Uterus (tissue), 2 donors: ENCODE measurements around the gene KRTAP10-9.

ENCODE experiments used
- POLR2A ChIP-seq, 2 donors: fragments of 450-650 bp; IDR thresholded peaks; one replicate each; pipeline ENCODE4 v1.6.1; 2016; ENCODE audit warnings: antibody characterized with exemption in 2 of 2, mild to moderate bottlenecking in 1 of 2, moderate library complexity in 1 of 2
- TF ChIP-seq, protein P1 (sequence below), 4 experiments: fragments of 200-600 bp in 2 of 4; fragments of 450-650 bp in 2 of 4; sonication (generic) in 2 of 4; IDR thresholded peaks; one replicate each; pipeline ENCODE4 v1.5.1; 2016 to 2019; ENCODE audit warnings: antibody characterized with exemption in 4 of 4, mild to moderate bottlenecking in 2 of 4, moderate library complexity in 1 of 4

- TF ChIP-seq, protein P1, sequence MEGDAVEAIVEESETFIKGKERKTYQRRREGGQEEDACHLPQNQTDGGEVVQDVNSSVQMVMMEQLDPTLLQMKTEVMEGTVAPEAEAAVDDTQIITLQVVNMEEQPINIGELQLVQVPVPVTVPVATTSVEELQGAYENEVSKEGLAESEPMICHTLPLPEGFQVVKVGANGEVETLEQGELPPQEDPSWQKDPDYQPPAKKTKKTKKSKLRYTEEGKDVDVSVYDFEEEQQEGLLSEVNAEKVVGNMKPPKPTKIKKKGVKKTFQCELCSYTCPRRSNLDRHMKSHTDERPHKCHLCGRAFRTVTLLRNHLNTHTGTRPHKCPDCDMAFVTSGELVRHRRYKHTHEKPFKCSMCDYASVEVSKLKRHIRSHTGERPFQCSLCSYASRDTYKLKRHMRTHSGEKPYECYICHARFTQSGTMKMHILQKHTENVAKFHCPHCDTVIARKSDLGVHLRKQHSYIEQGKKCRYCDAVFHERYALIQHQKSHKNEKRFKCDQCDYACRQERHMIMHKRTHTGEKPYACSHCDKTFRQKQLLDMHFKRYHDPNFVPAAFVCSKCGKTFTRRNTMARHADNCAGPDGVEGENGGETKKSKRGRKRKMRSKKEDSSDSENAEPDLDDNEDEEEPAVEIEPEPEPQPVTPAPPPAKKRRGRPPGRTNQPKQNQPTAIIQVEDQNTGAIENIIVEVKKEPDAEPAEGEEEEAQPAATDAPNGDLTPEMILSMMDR (IDR thresholded peaks at IDR 0.05) = no peak
- no peak for TF ChIP-seq POLR2A (IDR thresholded peaks at IDR 0.05)
Observed at GRCh38 chr21:44667612-44668011, 40.7 kb downstream of the KRTAP10-9 start.
